GM12878 (cell line): ENCODE measurements around the gene TRAF7. TPM values are rescaled to one million over a fixed set of nuclear protein-coding genes. Genes with fewer than 3 reads are reported as not detected.
A peak's percentile ranks its signal among the peaks of the same experiment; 100 is the strongest.

Experiments
- ATAC-seq: fragments of 200-7000 bp; cut with Tn5 transposase; 3 replicates; pipeline ENCODE4 v1.9.1; 2020; ENCODE audit warnings: mild to moderate bottlenecking, moderate library complexity
- BruUV-seq: library from RNA; stranded (reverse); fragments of 400-500 nt; replicated peaks from 2 replicates; lab custom pipeline; 2021; lab: Mats Ljungman, UMichigan
- CTCF ChIA-PET: fragments of 300-600 bp; sonication (Branson Sonifier 250); formaldehyde crosslinking; extraction: SDS; loops from one replicate; lab custom pipeline; 2021; ENCODE audit warnings: inconsistent platforms; lab: Yijun Ruan, JAX
- POLR2A ChIA-PET: fragments of 350-600 bp; formaldehyde crosslinking; extraction: SDS; loops from one replicate; lab custom pipeline; 2021; ENCODE audit warnings: inconsistent platforms; lab: Charles Lee
- RAD21 ChIA-PET: fragments of 300-600 bp; sonication (Branson Sonifier 250); formaldehyde crosslinking; loops from one replicate; lab custom pipeline; 2023; ENCODE audit warnings: antibody characterized with exemption; ENCODE audit not compliant: unreplicated experiment; lab: Charles Lee
- SMC1A ChIA-PET: fragments of 300-600 bp; sonication (Branson Sonifier 250); formaldehyde crosslinking; loops from one replicate; lab custom pipeline; 2023; ENCODE audit not compliant: unreplicated experiment, uncharacterized antibody; lab: Charles Lee
- DNase-seq: peaks from one replicate; pipeline ENCODE4 v3.0.0-alpha.2; 2011; ENCODE audit warnings: low read depth, low spot score
- FAIRE-seq: peaks from 3 replicates; lab custom pipeline; 2011; peaks lifted over from hg19 to GRCh38; lab: Jason Lieb, UNC
- H2AFZ ChIP-seq: 2 replicates; pipeline ENCODE4 v1.6.0; 2011; ENCODE audit warnings: low read depth, low read length, control low read depth; ENCODE audit not compliant: control insufficient read depth
- H3K27ac ChIP-seq: 2 replicates; pipeline ENCODE4 v1.5.1; 2011; ENCODE audit warnings: control low read depth; ENCODE audit not compliant: control insufficient read depth, insufficient read depth
- H3K27me3 ChIP-seq, 2 experiments: replicated peaks in 1 of 2; 2 replicates each; pipeline versions ENCODE4 v1.6.0 to v1.6.1; 2011; ENCODE audit warnings: low read length in 1 of 2; ENCODE audit not compliant: control insufficient read depth in 2 of 2, insufficient read depth in 2 of 2
- H3K36me3 ChIP-seq, 2 experiments: 2 replicates each; pipeline ENCODE4 v1.5.1; 2011; ENCODE audit warnings: low read length in 1 of 2; ENCODE audit not compliant: control insufficient read depth in 2 of 2, insufficient read depth in 2 of 2
- H3K4me1 ChIP-seq: 2 replicates; pipeline ENCODE4 v1.6.1; 2011; ENCODE audit warnings: mild to moderate bottlenecking, low read length, moderate library complexity, mixed read lengths; ENCODE audit not compliant: control insufficient read depth, insufficient read depth
- H3K4me2 ChIP-seq: 2 replicates; pipeline ENCODE4 v1.6.0; 2011; ENCODE audit warnings: control low read depth; ENCODE audit not compliant: control insufficient read depth, insufficient read depth
- H3K4me3 ChIP-seq: fragments of 200-600 bp; sonication (generic); 2 replicates; pipeline ENCODE4 v1.5.1; 2016
- H3K79me2 ChIP-seq: 2 replicates; pipeline ENCODE4 v1.6.0; 2011; ENCODE audit warnings: low read length; ENCODE audit not compliant: control insufficient read depth, insufficient read depth
- H3K9ac ChIP-seq: 2 replicates; pipeline ENCODE4 v1.8.0; 2011; ENCODE audit warnings: low read length, control low read depth, mixed read lengths; ENCODE audit not compliant: control insufficient read depth, insufficient read depth
- H3K9me3 ChIP-seq: replicated peaks from 3 replicates; pipeline ENCODE4 v1.5.1; 2011; ENCODE audit warnings: mild to moderate bottlenecking, low read length; ENCODE audit not compliant: control insufficient read depth, insufficient read depth
- H4K20me1 ChIP-seq: 2 replicates; pipeline ENCODE4 v1.6.0; 2011; ENCODE audit not compliant: control insufficient read depth, insufficient read depth
- CBX3 ChIP-seq: fragments of 200-600 bp; sonication (generic); IDR thresholded peaks from 2 replicates; pipeline ENCODE4 v1.6.1; 2016; ENCODE audit warnings: low read depth, borderline replicate concordance
- CBX5 ChIP-seq: sonication (generic); IDR thresholded peaks from 2 replicates; pipeline ENCODE4 v1.6.1; 2016; ENCODE audit warnings: low read depth, moderate library complexity, mild to moderate bottlenecking, inconsistent platforms
- CHD1 ChIP-seq: IDR thresholded peaks from 2 replicates; pipeline ENCODE4 v1.6.1; 2012; ENCODE audit warnings: low read depth, low read length, improper control_type of control experiment
- CREB1 ChIP-seq: IDR thresholded peaks from 2 replicates; pipeline ENCODE4 v1.6.1; 2012; ENCODE audit warnings: low read depth, mild to moderate bottlenecking, inconsistent platforms
- EGR1 ChIP-seq, 2 experiments: IDR thresholded peaks; 1 replicate in 1 of 2; 2 replicates in 1 of 2; pipeline ENCODE4 v1.6.1; 2011 to 2012; ENCODE audit warnings: low read depth in 2 of 2, low read length in 2 of 2, borderline replicate concordance in 1 of 2, mild to moderate bottlenecking in 1 of 2, moderate library complexity in 1 of 2
- HDAC6 ChIP-seq: fragments of 200-600 bp; sonication (generic); IDR thresholded peaks from one replicate; pipeline ENCODE4 v1.8.0; 2017; ENCODE audit warnings: antibody characterized with exemption; ENCODE audit not compliant: unreplicated experiment
- MTA2 ChIP-seq: fragments of 450-650 bp; IDR thresholded peaks from 2 replicates; pipeline ENCODE4 v1.6.1; 2016; ENCODE audit warnings: low read depth, mild to moderate bottlenecking, moderate library complexity
- MYC ChIP-seq: IDR thresholded peaks from 2 replicates; pipeline ENCODE4 v1.6.1; 2011; ENCODE audit warnings: mild to moderate bottlenecking, low read length, moderate library complexity, inconsistent platforms; ENCODE audit not compliant: insufficient read depth, insufficient replicate concordance, insufficient read length, severe bottlenecking
- POLR2A ChIP-seq: IDR thresholded peaks from 2 replicates; pipeline ENCODE4 v1.6.1; 2011; ENCODE audit warnings: low read depth, mild to moderate bottlenecking, low read length
- RAD21 ChIP-seq: IDR thresholded peaks from 2 replicates; pipeline ENCODE4 v1.6.1; 2011; ENCODE audit warnings: mild to moderate bottlenecking, low read depth, low read length, moderate library complexity; ENCODE audit not compliant: insufficient read depth
- TBL1XR1 ChIP-seq: IDR thresholded peaks from 2 replicates; pipeline ENCODE4 v1.6.1; 2012; ENCODE audit warnings: low read depth, low read length, improper control_type of control experiment
- YY1 ChIP-seq: IDR thresholded peaks from 2 replicates; pipeline ENCODE4 v1.6.1; 2011; ENCODE audit warnings: low read depth, mild to moderate bottlenecking, low read length
- WGBS: methylation state at CpG from one replicate; pipeline ENCODE4 v1.1.6; 2016; ENCODE audit warnings: low lambda C conversion rate; ENCODE audit not compliant: insufficient replicate concordance, insufficient coverage; ENCODE audit errors: missing lambda C conversion rate; 5-methylcytosine and 5-hydroxymethylcytosine counted together
- in situ Hi-C: fragments of 300-500 bp; cut with MboI; formaldehyde crosslinking; loops from 9 replicates; pipeline ENCODE4 v1.14.3; 2018; ENCODE audit warnings: mixed read lengths
- intact Hi-C: fragments of 100-400 bp; cut with micrococcal nuclease; formaldehyde crosslinking; loops from one replicate; pipeline ENCODE4 v1.14.2; 2022; ENCODE audit not compliant: unreplicated experiment
- polyA plus RNA-seq, 11 experiments: library from polyadenylated mRNA; depleted of rRNA in 4 of 11; unstranded in 6 of 11; stranded (reverse) in 5 of 11; fragments of >200 nt; fragmentation: Nextera tagmentation in 4 of 11; fragmentation: Illumina TruSeq in 1 of 11; extraction: Ambion mirVana in 4 of 11; extraction: Trizol in 1 of 11; gene quantifications; 1 replicate in 1 of 11; 2 replicates in 10 of 11; pipeline versions ENCODE4 v1.2.1 to v1.2.3, GENCODE V29; 2011 to 2016; ENCODE audit warnings: inconsistent platforms in 2 of 11, missing spikeins in 2 of 11, low read depth in 1 of 11
- total RNA-seq, 4 experiments: library from RNA; depleted of rRNA in 3 of 4; stranded (reverse); fragments of >200 nt in 3 of 4; fragmentation: Illumina TruSeq in 1 of 4; extraction: Trizol in 1 of 4; gene quantifications; 2 replicates each; pipeline versions ENCODE4 v1.2.1 to v1.2.3, GENCODE V29; 2013 to 2021
- TF ChIP-seq, protein P1 (sequence below): fragments of 450-650 bp; IDR thresholded peaks from 2 replicates; pipeline ENCODE4 v1.6.1; 2014; ENCODE audit warnings: mild to moderate bottlenecking
- TF ChIP-seq, protein P2 (sequence below): IDR thresholded peaks from 2 replicates; pipeline ENCODE4 v1.6.1; 2012; ENCODE audit warnings: low read depth, low read length, improper control_type of control experiment
- TF ChIP-seq, protein P3 (sequence below): IDR thresholded peaks from 2 replicates; pipeline ENCODE4 v1.6.1; 2011; ENCODE audit warnings: borderline replicate concordance, low read depth, mild to moderate bottlenecking, moderate library complexity, low read length; ENCODE audit not compliant: insufficient read depth, poor library complexity, severe bottlenecking
- TF ChIP-seq, protein P4 (sequence below): IDR thresholded peaks from 2 replicates; pipeline ENCODE4 v1.6.1; 2011; ENCODE audit warnings: mild to moderate bottlenecking, low read depth, low read length, moderate library complexity; ENCODE audit not compliant: insufficient replicate concordance

Gene TRAF7
- total and polyA plus RNA-seq, 10 of the 15 experiments (the other 5 are each of a cell fraction or from before 2014, with no cell fraction given), result 0.61 to 87.0 (median 30.0) TPM

DNA sequence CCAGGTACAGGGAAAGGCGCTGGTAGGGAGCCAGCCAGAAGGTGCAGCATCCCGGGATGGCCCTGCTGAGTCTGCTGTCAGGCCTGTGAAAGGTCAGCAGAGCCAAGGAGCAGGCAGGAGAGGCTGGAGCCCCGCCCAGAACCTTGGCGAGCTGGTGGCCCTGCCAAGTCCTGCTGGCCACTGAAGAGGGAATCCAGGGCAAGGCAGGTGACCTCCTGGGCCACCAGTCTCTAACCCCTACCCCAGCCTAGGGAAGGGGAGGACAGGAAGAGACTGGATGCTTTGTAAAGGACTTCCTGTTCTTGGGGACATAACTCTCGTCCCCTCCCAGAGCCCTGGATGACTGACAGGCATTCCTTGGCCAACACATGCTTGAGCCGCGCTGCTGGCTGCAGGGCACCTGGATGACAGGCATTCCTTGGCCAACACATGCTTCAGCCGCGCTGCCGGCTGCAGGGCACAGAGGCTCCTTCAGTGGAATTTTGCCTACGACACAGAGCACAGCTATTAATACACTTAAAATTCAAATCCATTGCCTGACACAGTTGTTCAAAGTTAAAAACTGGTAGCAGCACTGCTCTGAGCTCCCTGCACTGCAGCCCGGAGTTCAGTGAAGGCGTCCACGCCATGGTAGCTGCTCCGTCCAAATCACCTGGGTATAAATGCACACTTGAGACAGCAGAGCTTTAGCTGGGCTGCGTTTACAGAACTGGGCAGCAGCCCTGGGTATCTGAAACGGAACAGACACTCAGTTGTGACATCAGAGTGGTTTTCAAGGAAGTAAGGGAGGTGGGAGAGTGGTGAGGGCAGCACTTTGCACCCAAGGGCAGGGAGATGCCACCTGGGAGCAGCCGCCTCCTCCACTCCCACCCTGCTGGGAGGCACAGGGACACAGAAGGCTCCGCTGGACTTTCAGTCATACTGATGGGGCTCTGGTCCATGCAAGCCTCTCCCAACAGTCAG, 57.1 kb downstream of the TRAF7 start:
- peak overlapping the region; percentile 80 for H3K4me3 ChIP-seq
- no peak for TF ChIP-seq YY1
- TF ChIP-seq, protein P1, sequence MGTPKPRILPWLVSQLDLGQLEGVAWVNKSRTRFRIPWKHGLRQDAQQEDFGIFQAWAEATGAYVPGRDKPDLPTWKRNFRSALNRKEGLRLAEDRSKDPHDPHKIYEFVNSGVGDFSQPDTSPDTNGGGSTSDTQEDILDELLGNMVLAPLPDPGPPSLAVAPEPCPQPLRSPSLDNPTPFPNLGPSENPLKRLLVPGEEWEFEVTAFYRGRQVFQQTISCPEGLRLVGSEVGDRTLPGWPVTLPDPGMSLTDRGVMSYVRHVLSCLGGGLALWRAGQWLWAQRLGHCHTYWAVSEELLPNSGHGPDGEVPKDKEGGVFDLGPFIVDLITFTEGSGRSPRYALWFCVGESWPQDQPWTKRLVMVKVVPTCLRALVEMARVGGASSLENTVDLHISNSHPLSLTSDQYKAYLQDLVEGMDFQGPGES, result no peak
- no peak for TF ChIP-seq TBL1XR1
- no peak for TF ChIP-seq CREB1
- no peak for TF ChIP-seq MTA2
- TF ChIP-seq, protein P2, sequence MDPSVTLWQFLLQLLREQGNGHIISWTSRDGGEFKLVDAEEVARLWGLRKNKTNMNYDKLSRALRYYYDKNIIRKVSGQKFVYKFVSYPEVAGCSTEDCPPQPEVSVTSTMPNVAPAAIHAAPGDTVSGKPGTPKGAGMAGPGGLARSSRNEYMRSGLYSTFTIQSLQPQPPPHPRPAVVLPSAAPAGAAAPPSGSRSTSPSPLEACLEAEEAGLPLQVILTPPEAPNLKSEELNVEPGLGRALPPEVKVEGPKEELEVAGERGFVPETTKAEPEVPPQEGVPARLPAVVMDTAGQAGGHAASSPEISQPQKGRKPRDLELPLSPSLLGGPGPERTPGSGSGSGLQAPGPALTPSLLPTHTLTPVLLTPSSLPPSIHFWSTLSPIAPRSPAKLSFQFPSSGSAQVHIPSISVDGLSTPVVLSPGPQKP, result no peak
- no peak for TF ChIP-seq CBX5
- no peak for TF ChIP-seq MYC
- TF ChIP-seq, protein P3, sequence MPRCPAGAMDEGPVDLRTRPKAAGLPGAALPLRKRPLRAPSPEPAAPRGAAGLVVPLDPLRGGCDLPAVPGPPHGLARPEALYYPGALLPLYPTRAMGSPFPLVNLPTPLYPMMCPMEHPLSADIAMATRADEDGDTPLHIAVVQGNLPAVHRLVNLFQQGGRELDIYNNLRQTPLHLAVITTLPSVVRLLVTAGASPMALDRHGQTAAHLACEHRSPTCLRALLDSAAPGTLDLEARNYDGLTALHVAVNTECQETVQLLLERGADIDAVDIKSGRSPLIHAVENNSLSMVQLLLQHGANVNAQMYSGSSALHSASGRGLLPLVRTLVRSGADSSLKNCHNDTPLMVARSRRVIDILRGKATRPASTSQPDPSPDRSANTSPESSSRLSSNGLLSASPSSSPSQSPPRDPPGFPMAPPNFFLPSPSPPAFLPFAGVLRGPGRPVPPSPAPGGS, result no peak
- no peak for TF ChIP-seq EGR1 (IDR thresholded peaks at IDR 0.05; ENCODE audit: borderline replicate concordance in 1 of 2, low read depth in 2 of 2, low read length in 2 of 2)
- TF ChIP-seq CBX3, result no peak
- TF ChIP-seq, protein P4, sequence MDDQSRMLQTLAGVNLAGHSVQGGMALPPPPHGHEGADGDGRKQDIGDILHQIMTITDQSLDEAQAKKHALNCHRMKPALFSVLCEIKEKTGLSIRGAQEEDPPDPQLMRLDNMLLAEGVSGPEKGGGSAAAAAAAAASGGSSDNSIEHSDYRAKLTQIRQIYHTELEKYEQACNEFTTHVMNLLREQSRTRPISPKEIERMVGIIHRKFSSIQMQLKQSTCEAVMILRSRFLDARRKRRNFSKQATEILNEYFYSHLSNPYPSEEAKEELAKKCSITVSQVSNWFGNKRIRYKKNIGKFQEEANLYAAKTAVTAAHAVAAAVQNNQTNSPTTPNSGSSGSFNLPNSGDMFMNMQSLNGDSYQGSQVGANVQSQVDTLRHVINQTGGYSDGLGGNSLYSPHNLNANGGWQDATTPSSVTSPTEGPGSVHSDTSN, result peak; percentile 8
- no peak for TF ChIP-seq RAD21
- no peak for TF ChIP-seq CHD1
- TF ChIP-seq HDAC6, result no peak
- TF ChIP-seq POLR2A, result peak; percentile 50

More for the DNA sequence above, 57.1 kb downstream of the TRAF7 start:
- no peaks in the 10 kb centered on the region for H3K9me3 ChIP-seq
- H3K27me3 ChIP-seq, result no peaks in the 10 kb centered on the region
- ChIA-PET SMC1A (no interaction called here), RAD21 (no interaction called here), CTCF (interaction anchor here (1.0 kb wide), 1 partner anchor 39 kb away, joined by 3 read pairs; the partner anchor contains the start of gene ECI1), POLR2A (interaction anchor here (1.1 kb wide), 1 partner anchor 57 kb away, joined by 4 read pairs; the partner anchor contains the start of gene TRAF7)
- BruUV-seq, result TSS peak; percentile 83
- in situ Hi-C loops, result no loop called here
- no peak overlapping the region for H2AFZ ChIP-seq
- DNase-seq (no peak), FAIRE-seq (no peak), ATAC-seq (no peak)
- WGBS, result 62% methylated on average over 19 of the region's 19 CpGs
- intact Hi-C loops, result no loop called here
- H3K27ac ChIP-seq, result no peak overlapping the region
- H3K36me3 ChIP-seq, result peaks cover 4 to 16% of the 10 kb centered on the region in 2 experiments; a peak in 3 of 4 replicates
- H3K9ac ChIP-seq, result peak overlapping the region; percentile 65
- H3K79me2 ChIP-seq, result peaks cover 18% of the 10 kb centered on the region
- no peaks in the 10 kb centered on the region for H3K4me1 ChIP-seq
- H4K20me1 ChIP-seq, result no peaks in the 10 kb centered on the region
- H3K4me2 ChIP-seq, result peak overlapping the region; percentile 72
